HG03354 (cell line): ENCODE results near the gene MILR1.
"Not testable (repeated sequence)": the region's sequence is repeated elsewhere in the genome, so short reads cannot be mapped to it uniquely, and the experiment has no call there.

Experiments
- ATAC-seq: cut with Tn5 transposase; IDR thresholded peaks from one replicate; pipeline ENCODE4 v1.9.1; 2021; ENCODE audit warnings: mild to moderate bottlenecking; ENCODE audit not compliant: unreplicated experiment, poor library complexity, severe bottlenecking

Gene MILR1

GRCh38 chr17:64425191-64425590 is 23.7 kb upstream of the MILR1 start:
- ATAC-seq: no peak

- ATAC-seq: no peak
Measured at GRCh38 chr17:64426596-64426995, 22.3 kb upstream of the MILR1 start.

- no peak for ATAC-seq
Measured at GRCh38 chr17:64428406-64428805, 20.5 kb upstream of the MILR1 start.

DNA sequence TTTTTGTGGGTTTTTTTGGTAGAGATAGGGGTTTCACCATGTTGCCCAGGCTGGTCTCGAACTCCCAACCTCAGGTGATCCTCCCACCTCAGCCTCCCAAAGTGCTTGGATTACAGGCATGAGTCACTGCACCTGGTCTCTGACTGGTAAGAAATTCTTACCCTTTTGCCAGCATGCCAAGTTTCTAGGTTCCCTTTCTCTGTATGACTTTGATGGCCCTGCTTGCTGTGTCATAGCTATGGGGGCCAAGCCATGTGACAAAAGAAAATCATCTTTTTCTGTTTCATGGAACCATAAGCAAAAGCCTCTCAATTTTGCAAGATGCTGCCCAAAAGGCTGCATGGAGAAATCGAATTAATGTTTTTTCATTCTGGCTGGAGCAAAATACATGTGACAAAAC is 18.9 kb upstream of the MILR1 start:
- not testable (repeated sequence) for ATAC-seq

DNA sequence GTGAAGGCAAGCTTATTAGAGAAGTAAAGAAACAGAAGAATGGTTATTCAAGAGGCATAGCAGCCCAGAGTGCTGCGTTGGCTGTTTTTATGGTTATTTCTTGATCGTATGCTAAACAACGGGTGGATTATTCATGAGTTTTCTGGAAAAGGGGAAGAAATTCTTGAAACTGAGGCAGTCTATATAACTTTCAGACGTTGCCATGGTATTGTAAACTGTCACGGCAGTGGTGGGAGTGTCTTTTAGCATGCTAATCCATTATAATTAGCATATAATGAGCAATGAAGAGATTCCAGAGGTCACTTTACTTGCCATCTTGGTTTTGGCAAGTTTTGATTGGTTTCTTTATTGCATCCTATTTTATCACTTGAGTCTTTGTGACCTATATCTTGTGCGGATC is 17.4 kb upstream of the MILR1 start:
- ATAC-seq: no peak

- no peak for ATAC-seq
Measured at GRCh38 chr17:64437944-64438525, 10.9 kb upstream of the MILR1 start.

DNA sequence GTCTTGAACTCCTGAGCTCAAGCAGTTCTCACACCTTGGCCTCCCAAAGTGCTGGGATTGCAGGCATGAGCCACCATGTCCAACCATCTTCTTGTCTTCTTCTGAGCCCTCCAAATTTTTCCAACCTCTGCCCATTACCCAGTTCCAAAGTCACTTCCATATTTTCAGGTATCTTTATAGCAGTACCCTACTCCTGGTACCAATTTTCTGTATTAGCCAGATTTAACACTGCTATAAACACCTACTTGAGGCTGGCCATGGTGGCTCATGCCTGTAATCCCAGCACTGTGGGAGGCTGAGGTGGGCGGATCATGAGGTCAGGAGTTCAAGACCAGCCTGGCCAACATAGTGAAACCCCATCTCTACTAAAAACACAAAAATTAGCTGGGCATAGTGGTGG is 9.4 kb upstream of the MILR1 start:
- not testable (repeated sequence) for ATAC-seq

DNA sequence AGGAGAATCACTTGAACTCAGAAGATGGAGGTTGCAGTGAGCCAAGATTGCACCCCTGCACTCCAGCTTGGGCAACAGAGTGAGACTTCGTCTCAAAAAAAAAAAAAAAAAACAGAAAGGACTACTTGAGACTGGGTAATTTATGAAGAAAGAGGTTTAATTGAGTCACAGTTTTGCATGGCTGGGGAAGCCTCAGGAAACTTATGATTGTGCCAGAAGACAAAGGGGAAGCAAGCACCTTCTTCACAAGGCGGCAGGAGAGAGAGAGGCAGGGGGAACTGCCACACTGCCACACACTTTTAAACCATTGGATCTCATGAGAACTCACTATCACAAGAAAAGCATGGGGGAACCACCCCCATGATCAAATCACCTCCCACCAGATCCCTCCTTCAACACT is 9.0 kb upstream of the MILR1 start:
- no peak for ATAC-seq

GRCh38 chr17:64441772-64442540 is 7.0 kb upstream of the MILR1 start:
- no peak for ATAC-seq

DNA sequence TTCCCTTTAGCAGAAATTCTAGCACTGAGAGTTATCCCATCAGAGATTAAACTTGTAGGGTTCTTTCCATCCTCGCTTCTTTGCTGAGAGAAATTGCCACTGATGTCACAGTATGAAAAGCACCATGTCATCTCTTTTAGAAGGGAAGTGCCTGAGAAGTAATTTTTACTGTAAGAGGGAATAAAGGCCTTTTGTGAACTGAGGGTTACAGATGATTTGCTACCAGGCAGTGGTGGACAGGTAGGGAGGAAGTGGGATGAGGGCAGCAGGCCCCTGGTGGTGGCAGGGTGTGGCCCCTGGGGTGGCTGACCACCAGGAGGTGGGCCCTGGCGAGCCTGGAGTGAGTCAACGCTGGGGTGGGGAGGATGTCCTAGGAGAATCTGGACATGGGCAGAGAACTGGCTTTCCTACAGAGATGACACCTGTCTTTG is 6.4 kb upstream of the MILR1 start:
- no peak for ATAC-seq

DNA sequence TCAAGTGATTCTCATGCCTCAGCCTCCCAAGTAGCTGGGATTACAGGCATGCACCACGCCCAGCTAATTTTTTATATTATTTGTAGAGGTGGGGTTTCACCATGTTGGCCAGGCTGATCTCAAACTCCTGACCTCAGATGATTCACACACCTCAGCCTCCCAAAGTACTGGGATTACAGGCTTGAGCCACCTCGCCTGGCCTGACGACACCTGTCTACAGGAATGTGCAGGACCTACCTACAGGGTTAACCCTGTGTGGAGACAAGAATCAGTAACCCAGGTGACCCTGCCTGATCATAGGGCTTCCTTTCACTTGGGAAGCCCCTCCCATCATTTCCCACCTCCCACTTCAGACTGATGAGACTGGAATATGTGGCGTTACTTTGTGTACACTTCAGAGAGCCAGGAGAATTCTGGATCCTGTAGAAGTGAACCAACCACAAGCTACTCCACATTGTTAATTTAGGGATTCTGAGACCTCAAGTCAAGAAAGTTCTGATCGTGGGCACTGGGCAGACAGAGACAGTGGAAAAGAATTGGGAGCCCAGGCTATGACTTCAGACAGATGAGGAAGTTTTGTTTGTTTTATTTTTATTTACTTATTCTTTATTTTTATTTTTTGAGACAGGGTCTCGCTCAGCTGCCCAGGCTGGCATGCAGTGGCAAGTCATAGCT is 5.7 kb upstream of the MILR1 start:
- ATAC-seq: no peak

- no peak for ATAC-seq
Measured at GRCh38 chr17:64447526-64447925, 1.4 kb upstream of the MILR1 start.

GRCh38 chr17:64449545-64449944 is 630 bp downstream of the MILR1 start:
- no peak for ATAC-seq

DNA sequence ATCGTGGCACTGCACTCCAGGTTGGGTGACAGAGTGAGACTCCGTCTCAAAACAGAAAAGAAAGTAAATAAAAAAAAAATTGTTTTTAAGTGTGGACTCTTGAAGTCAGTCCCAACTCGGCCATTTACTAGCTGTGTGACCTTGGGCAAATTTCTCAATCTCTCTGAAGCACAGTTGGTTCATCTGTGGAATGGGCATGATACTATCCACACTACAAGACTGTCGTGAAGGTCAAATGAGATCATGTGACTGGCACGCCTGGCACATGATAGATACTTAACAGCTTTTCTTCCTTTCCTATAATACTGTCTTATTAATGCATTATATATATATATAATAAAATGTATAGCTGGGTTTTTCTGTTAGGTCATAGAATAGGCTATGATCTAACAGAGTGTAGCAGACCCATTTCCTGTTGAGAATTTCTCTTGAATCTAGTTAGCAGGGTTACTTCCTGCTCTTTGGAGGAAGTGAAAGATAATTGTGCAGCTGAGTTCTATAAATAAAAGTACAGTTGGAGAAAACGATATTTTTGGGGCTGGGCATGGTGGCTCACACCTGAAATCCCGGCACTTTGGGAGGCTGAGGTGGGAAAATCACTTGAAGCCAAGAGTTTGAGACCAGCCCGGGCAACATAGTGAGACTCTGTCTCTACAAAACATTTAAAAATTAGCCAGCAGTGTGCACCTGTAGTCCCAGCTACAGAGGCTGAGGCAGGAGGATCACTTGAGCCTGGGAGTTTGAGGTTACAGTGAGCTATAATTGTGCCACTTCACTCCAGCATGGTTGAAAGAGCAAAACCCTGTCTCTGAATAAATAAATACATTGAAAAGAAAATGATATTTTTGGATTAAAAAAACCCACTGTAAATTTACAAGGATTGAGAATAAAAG is 7.3 kb downstream of the MILR1 start:
- peak; percentile 58 for ATAC-seq

GRCh38 chr17:64457156-64457555 is 8.2 kb downstream of the MILR1 start:
- ATAC-seq: no peak

DNA sequence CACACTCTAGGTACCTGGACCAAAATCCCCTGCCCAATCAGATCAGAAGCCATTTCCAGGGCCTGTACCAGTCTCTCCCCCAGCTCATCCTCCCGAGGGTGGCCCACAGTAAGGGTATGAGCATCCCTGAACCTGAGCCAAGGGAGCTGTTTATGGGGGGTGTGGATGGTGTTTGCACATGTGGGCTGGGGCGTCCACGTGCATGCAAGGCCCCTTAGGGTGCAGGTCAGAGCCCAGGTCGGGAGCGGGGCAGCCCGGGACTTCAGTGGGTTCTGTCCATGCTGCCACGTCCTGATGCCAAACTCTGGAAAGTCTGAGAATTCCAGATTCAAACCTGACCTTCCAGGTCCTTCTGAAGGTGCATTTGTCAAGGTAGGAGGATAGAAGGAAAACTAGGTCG is 9.8 kb downstream of the MILR1 start:
- ATAC-seq: no peak

GRCh38 chr17:64459284-64459747 is 10.4 kb downstream of the MILR1 start:
- no peak for ATAC-seq

GRCh38 chr17:64459818-64460217 is 10.9 kb downstream of the MILR1 start:
- not testable (repeated sequence) for ATAC-seq

- ATAC-seq: no peak
Measured at GRCh38 chr17:64460955-64461354, 12.0 kb downstream of the MILR1 start.

- no peak for ATAC-seq
Measured at GRCh38 chr17:64461788-64462187, 12.9 kb downstream of the MILR1 start.
